GM18907 (cell line): ENCODE measurements around the gene CDC42SE2.
A peak's percentile ranks its signal among the peaks of the same experiment; 100 is the strongest.
"Not testable (repeated sequence)": the region's sequence is repeated elsewhere in the genome, so short reads cannot be mapped to it uniquely, and the experiment has no call there.

Experiments
- ATAC-seq: cut with Tn5 transposase; IDR thresholded peaks from one replicate; pipeline ENCODE4 v1.9.1; 2021; ENCODE audit warnings: mild to moderate bottlenecking, moderate library complexity; ENCODE audit not compliant: unreplicated experiment

The CDC42SE2 gene

DNA sequence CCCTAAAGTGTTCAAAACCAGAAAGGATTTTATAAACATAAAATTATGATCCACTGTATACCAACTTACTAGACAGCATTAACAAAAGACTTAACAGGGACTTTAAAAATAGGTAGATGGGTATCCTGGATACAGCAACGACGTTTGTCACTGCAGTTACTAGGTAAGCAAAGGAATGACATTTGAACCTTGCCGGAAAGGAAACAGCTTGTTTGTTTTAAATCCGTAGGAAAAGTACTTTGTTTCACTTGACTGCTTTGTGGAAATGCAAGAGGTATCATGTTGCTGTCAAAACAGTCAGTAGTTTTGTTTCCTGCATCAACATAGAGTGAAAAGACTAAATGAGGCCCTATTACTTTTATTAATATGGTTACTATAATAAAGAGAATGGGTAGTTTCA is 122.9 kb downstream of the CDC42SE2 start:
- no peak for ATAC-seq

DNA sequence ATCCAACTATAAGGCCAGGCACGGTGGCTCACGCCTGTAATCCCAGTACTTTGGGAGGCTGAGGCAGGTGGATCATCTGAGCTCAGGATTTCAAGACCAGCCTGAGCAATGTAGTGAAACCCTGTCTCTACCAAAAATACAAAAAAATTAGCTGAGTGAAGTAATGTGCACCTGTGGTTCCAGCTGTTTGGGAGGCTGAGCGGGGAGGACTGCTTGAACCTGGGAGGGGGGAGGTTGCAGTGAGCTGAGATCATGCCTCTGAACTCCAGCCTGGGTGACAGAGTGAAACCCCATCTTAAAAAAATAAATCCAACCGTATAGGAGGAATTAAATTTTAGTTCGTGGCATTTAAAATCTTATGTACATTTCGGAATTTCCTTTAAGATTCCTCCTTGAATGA is 123.4 kb downstream of the CDC42SE2 start:
- ATAC-seq: no peak

DNA sequence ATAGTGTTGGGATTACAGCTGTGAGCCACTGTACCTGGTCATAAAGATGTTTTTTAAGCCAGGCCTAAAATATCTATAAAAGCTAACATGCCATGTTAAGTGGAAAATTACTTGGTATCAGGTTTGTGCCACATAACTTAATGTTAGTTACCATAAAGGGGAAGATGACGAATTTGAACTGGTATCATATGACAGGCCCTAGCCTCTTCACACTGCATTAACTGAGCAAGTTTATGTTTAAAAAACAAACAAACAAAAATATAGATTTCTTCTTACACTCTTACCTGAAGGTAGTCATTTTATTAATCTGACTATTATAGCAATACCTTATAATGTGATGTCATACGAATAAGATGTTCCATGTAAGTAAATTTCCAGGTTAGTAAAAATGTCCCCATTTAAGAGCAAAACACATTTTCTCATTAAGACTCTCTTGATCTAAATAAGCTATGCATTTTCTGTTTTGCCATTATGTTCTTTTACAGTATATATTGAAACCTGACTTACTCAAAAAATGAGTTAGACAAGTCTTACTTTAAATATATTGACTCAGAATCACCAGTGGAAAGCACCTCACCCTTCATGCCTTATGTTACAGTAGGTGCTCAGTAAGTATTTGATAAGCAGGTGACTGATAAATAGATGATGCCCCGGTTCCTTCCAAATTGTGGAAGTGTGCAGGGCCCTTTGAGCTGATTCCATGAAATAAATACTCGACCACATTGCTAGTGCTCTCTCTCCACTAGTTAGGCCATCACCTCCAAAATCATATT is 125.4 kb downstream of the CDC42SE2 start:
- peak; percentile 33 for ATAC-seq

DNA sequence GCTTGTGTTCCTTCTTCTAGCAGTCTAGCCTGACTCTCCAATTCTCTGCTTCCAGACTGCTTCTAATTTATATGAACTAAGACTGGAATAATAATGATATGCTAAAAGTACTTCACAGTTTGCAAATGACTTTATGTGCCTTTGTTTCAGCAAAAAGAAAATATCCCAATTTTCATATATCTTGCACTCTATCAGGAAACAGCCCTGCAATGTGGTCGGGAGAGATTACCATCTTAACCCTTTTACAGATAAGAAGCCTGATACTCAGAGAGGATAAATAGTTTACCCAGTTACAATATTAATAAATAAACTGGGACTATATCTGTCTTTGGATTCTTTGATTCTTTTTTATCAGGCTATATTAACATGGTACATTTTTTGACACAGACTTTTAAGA is 126.0 kb downstream of the CDC42SE2 start:
- ATAC-seq: no peak

DNA sequence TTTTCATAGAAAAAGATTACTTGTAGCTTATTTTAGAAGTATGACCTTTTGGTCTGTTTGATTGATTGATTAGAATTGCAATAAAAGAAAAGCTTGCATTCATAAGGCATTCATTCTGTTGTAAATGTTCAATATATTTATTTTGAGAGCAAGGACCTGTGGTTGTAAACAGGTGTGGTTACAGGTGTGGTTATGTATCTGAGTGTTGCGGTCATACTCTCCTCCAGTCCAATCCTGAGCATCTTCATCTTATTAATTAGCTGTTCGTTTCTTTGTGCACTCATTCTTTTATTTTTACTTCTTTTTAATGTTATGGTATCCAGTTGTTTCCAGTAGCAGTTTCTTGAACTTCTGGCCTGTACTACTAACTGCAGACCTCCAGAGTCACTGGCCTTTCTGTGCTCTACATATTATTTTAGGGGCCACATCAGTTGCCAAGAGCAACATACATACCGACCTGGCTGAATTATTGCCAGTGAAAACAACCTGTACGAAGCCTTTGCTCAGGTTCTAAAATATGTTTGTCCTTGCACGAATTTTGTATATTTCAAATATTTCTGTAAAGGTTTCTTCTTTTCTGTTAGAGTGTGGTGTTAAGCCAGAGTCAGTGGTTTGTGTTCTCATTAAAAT is 128.7 kb downstream of the CDC42SE2 start:
- ATAC-seq: no peak

DNA sequence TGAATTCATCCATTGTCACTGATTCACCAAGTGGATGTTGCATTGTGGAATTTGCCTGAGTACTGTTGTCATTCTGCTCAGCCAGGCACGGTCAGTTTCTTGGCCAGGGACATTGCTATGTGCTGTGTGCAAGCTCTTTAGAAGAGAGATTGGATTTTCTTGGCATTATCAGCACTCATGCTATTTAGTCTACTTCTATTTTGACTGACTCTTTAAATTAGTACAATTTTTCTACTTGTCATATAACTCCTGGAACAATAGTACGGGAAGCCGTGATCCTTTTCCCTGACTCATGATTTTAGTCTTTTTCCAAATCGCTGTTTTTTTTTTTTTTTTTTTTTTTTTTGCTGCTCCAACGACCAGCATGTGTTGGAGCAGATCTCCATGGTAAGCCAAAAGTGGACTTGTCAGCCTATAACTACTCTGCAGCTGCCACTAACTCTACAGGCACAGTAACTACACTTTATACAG is 129.7 kb downstream of the CDC42SE2 start:
- ATAC-seq: no peak

DNA sequence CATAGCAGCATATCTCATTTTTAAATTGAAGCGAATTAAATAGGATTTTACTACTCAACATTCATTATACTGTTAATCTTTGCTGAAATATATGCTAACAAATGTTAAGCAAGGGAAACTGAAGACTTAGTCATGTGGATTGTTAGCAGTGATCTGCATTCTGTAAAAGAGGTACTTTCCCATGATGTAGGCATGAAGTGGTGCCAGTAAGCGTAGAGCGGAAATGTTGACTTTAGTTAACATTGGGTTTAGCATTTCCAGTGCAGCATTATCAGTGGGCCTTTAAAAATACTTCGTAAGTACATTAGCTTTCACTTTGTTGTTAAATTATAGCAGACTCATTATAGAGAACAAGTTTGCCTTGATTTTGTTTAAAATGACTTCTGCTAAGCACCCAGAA is 130.3 kb downstream of the CDC42SE2 start:
- ATAC-seq: peak; percentile 81

DNA sequence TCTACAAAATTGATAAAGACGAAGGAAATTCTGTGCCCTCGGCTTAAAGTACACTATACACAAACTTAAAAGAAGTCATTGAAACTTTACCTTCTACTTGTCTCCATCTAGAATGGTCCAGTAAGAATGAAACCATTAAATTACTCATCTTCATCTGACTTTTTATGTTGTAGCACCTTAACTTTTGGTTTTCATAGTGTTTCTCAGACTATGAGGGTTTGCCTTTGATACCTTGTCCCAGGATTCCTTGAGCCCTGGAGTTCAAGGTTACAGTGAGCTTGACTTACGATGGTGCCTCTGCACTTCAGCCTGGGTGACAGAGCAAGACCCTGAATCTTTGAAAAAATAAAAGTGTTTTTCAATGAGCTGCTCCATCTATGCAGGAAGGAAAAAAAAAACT is 132.2 kb downstream of the CDC42SE2 start:
- ATAC-seq: peak; percentile 81

DNA sequence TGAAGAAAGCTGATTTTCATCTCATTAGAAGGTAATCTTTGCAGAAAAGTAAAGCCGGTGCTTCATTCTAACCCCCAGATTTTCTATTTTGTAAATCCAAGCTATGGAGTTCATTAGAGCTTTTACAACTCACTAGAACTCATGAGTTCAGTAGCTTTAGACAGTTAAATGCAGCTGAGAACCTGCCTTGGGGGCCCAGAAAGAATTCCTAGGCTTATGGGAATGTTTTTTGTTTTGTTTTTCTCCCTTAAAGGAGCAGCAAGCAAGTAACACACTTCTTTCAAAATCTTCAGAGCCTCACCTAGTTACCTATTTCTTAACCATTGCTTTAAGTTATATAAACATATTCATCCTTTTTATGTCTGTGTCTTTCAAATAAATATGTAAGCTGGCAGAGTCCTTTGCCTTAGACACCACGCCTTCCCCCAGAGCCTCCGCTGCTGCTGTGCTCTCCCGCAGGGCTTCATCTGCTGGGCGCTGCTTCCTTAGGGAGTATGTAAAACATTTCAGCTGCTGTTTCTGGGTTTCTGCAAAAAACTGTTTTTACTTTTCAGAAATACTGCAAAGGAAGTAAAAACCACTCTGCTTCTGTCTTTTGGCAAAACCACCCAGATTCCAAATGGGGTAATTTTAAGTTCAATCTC is 132.9 kb downstream of the CDC42SE2 start:
- no peak for ATAC-seq

DNA sequence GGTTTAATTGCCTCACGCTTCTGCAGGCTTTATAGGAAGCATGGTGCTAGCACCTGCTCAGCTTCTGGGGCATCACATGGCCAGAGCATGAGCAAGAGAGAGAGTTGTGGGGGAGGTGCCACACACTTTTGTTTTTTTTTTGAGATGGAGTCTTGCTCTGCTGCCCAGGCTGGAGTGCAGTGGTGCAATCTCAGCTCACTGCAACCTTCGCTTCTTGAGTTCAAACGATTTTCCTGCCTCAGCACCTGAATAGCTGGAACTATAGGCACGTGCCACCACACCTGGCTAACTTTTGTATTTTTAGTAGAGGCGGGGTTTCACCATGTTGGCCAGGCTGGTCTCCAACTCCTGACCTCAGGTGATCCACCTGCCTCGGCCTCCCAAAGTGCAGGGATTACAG is 135.2 kb downstream of the CDC42SE2 start:
- ATAC-seq: not testable (repeated sequence)

DNA sequence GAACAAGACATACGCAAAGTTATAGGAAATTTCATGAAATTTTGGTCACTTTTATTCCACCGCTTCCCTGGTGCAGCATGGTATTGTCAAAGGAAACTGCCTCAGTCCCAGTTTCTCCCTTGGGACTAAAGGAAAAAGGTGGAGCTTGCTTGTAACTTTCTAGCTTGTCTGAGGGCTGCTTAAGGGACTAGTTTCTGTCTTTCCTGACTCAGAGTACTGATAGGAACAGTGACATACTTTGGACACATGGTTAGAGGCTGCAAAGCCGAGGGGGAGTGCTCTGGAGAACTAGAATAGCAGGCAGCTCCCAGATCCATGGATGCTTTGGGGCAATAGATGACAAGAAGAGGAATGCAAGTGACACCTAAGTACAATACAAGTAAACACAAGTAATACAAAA is 136.7 kb downstream of the CDC42SE2 start:
- no peak for ATAC-seq

DNA sequence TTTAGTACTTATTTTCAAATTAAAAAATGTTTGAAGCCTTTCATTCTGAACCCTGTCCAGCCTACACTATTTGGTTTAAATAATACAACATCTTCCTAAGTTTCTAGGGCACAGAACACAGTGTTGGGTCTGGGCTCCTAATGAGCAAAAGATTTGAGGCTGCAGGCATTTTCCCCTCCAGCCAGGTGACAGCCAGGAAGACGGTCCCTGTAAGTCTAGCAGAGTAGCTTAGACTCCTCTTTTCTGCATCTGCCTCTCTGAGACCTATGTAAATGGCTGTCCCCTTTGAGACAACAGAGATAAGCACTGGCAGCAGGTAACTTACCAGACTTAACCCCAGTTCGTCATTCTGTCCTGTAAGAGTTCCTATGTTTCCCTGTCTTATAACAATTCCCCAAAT is 141.8 kb downstream of the CDC42SE2 start:
- no peak for ATAC-seq

DNA sequence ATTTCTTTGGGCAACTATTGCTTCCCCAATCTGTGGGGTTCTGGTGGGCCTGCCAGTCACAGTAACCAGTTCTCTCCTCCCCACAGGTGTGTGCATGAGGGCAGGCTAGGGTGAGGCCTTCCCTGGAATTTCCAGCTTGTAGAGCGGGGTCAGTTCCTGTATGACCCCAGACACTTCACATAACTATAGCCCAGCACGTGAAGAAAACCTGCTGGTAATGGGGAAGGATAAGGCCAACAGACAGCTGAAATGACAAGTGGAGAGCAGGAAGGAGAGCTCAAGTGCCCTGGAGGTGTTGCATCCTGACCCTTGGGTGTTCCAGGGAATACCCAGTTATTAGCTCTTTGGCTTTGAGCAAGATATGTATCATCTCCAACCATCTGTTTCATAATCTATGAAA is 142.2 kb downstream of the CDC42SE2 start:
- no peak for ATAC-seq

DNA sequence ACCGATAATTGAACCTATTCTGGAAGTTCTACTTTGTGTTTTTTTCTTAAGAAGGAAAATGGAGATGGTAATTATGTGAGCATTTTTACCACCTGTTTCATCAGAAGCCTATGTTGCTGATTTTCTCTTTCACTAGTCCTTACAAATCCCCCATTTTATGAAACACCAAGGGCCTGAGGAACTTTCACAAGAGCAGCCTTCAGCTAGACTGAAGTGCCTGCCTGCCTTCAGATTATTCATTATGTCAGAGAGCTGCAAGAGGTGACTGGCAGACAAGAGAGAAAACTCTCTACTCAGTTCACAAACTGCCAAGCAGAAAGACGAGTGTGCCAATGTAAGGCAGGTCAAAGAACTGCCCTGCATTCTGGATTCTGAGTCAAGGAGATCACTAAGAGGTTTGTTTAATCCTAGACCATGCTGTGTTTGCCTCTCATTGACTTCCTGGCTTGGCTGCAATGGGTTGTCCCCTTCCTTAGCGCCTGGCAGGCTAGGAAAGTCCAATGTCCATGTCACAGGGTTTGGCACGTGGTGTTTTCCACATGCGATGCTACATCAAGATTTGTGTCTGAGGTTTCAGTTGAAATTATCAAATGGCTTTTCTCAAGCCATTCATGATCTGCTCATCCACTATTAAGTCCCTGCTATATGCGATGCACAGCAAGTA is 143.3 kb downstream of the CDC42SE2 start:
- no peak for ATAC-seq

DNA sequence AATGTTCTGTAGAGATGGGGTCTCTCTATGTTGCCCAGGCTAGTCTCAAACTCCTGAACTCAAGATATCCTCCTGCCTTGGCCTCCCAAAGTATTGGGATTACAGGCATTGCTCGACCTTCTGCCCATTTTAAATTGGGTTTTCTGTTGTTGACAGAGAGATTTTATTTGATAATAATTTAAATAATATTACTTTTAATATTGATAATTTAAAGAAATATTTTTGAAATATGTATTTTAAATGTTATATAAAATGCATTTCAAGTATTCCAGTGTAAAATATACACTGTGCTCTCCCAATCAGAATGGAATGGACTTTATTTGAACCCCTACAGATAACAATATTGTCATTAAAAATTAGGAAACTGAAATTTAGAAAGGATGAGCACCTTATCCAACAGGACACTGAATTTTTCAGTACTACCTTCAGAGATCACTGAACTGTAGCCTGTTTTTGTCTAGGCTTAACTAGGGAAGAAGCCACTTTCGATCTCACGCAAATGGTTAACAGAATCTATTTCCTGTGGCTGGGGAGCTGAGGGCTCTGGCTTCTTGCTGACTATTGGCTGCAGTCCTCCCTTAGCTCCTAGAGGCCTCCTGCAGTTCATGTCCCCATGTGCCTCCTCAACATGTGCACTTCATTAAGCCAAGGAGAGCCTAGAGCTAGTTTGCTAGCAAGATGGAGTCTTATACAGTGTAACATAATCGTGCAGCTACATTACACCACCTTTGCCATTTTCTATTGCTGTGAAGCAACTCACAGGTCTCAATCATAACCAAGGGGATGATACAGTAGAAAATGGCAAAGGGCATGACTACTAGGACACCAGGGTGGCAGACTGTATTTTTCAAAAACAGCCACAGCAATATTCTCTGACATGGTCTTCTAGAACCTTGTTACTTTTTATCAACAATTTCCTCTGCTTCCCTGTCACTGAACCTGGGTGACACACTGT is 150.0 kb downstream of the CDC42SE2 start:
- ATAC-seq: peak; percentile 91

DNA sequence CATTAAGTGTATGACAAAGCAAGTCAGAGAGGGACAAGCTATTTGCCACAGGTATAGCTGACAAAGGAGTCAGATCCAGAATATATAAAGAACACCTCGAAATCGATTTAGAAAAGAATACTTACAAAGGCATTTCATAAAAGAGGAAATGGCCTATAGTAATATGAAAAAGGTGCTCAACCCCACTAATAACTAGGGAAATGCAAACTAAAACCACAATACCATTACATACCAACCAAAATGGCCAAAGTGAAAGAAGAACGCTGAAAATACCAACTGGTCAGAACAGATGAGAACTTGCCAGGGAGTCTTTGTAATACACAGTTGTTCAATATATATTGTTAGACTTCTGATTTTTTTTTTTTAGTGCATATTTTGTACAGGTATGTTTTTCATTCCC is 152.9 kb downstream of the CDC42SE2 start:
- peak; percentile 77 for ATAC-seq

DNA sequence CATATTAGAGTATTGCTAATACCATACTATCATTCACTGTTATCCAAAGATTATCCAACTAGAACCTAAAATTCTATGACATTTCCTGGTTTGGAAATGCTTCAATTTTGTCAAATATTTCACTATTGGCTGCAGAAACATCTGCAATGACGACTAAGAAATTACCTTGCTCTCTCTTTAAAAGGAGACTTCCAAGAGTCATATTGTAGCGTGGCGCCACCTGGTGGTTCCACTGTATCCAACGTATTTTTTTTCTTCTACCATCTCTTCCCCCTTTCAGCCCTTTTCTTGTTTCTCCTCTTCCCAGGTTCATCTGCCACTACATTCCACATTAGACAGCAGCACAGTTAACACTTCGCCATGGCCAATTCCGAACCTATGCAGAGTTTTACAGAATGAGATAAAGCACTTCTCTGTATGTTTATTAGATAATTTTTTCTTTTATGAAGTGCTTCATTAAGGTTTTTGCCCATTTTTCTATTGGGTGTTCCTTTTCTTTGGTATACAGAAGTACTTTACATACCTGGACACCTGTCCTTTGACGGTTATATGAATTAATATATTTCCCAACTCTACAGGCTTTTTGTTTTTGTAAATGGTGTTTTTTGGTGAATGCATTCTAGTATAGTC is 153.5 kb downstream of the CDC42SE2 start:
- ATAC-seq: peak; percentile 40

DNA sequence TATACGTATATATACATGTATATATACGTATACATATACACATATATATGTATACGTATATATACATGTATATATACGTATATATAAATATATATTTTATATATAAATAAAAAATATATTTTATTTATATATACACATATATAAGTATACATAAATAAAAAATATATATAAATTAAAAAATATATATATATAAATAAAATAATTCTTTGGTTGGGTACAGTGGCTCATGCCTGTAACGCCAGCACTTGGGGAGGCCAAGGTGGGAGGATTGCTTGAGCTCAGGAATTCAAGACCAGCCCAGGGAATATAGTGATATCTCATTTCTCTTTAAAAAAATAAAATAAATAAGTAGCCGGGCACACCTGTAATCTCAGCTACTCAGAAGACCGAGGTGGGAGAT is 155.0 kb downstream of the CDC42SE2 start:
- no peak for ATAC-seq

DNA sequence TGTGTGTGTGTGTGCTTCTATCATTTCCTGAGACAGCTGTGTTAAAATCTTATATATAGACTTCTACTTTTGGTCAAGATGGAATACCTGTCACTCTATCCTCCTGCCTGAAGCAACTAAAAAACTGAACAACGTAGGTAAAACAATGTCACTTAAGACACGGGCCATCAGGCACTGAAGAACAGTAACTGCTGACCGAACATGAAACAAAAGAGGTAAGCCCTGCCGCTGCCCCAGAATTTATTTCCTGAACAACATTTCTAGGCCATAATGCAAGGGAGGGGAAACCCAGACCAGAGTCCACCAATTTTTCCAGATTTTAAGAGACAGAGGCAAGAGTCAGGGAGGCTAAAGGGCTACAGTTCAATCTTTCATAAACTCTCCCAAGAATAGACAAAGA is 156.0 kb downstream of the CDC42SE2 start:
- ATAC-seq: no peak

DNA sequence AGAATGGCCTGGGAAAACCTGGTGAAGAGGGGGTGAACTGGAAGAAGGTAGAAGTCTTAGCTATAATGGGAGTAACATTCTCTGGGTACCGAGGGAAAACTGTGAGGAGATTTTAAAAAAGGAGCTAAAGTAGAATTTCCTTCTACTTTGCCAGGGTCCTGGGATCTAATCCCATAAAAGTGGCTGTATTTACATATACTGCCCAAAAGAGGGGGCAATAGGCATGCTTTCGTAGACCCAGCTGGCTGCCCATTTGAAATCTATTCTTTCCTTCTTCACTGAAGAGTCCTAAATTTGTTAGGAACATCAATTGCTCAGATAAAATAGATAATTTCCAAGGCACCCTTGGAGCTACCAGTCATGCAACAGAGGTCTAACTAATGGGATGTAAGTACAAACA is 159.2 kb downstream of the CDC42SE2 start:
- ATAC-seq: no peak
